Effector memory CD4-positive, alpha-beta T cell (primary cell): ENCODE data around the gene PPIC.

Source experiments
- DNase-seq, 3 donors: peaks; one replicate each; pipeline ENCODE4 v3.0.0-alpha.2; 2020
- H3K27ac ChIP-seq: 2 replicates; pipeline ENCODE4 v1.7.0; 2013; ENCODE audit warnings: mild to moderate bottlenecking, low read length, moderate library complexity; ENCODE audit not compliant: insufficient read depth, poor library complexity, severe bottlenecking
- H3K27me3 ChIP-seq: replicated peaks from 2 replicates; pipeline ENCODE4 v1.7.0; 2013; ENCODE audit warnings: mild to moderate bottlenecking, low read length; ENCODE audit not compliant: insufficient read depth, control insufficient read depth, poor library complexity, severe bottlenecking
- H3K36me3 ChIP-seq: 2 replicates; pipeline ENCODE4 v1.7.0; 2013; ENCODE audit warnings: mild to moderate bottlenecking, low read length, moderate library complexity; ENCODE audit not compliant: control insufficient read depth, insufficient read depth
- H3K4me1 ChIP-seq: 2 replicates; pipeline ENCODE4 v1.7.0; 2013; ENCODE audit warnings: low read length, mild to moderate bottlenecking; ENCODE audit not compliant: control insufficient read depth, insufficient read depth, poor library complexity, severe bottlenecking
- H3K4me3 ChIP-seq: 2 replicates; pipeline ENCODE4 v1.7.0; 2013; ENCODE audit warnings: low read length, low read depth, mild to moderate bottlenecking; ENCODE audit not compliant: insufficient read depth, poor library complexity, severe bottlenecking
- H3K9me3 ChIP-seq: 2 replicates; pipeline ENCODE4 v1.7.0; 2013; ENCODE audit warnings: mild to moderate bottlenecking, low read length, moderate library complexity; ENCODE audit not compliant: control insufficient read depth
- total RNA-seq, 3 donors: gene quantifications; one replicate each; lab custom pipeline; 2026; lab: John Stamatoyannopoulos, UW

The PPIC gene
- total RNA-seq = 0 reads per million in 3 donors

DNA sequence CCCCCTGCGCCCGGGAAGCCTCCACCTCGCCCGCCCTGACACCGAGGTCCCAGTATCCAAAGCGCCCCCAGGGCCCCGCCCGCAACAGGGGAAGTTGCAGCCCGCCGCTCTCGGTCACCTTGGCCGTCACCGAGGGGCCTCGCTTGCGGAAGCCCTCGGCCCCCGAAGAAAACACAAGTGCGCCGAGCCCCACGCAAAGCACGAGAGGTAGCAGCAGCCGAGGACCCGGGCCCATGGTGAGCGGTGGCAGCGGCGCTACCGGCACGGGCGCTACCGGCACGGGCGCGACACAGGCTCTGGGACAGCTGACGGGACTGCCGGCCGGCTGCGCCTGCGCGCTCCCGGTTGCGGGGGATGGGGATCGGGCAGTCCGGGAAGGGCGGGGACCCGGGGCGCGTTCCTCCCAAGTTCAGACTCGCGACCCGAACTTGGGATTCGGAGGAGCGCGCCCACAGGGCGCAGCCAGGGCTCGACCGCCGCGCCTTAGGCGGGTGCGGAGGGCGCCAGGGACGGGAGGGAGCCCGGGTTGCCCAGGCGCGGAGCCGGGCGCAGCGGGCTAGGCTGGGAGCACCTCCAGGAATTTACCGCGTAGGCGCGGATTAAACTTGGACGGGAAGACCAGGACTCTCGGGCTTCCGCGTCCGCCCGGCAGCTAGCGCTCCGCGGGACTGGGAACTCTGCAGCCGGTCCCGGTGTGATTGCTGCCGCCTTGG lies at the start of gene PPIC:
TSS of gene PPIC (minus strand) at position 335 of the 713 bp plus-strand sequence. CDS start at position 235, 100 bp downstream.
- H3K27ac ChIP-seq = no peak within 1 kb of the TSS
- H3K4me1 ChIP-seq = peaks cover 19% of the 10 kb centered on the region
- H3K4me3 ChIP-seq = peak within 1 kb of the TSS; percentile 42
- DNase-seq = no peak
- no peaks in the 10 kb centered on the region for H3K9me3 ChIP-seq
- H3K27me3 ChIP-seq = peaks cover 22% of the 10 kb centered on the region
- no peaks in the 10 kb centered on the region for H3K36me3 ChIP-seq

DNA sequence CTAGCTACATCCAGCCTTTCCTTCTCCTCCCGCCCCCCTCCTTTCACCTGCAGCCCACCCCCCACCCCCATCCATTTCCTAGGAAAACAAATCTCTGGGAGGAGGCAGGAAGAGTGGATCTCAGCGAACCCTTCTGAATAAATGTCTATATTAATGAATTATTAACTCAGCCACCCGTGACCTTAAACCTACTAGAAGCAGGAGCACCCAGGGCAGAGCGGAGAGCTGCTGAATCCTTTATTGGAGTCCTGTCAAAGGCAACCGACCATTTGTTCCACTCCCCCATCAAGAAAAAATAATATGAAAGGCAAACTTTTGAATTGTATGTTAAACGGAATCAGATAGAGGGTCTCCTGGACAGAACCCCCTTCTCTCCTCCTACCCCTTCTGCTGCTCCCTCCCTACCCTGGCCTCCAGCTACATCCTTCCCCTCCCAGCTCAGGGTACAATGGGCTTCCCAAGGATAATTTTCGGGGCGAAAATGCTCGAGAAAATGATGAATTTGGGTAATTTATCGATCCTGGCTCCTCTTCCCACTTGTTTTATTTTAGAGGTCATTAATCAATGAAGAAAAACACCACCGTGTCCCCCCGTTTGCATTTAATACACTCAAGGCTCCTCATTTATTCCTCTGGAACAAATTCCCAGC lies 49.2 kb upstream of the PPIC start:
- Histone ChIP-seq H3K4me1 (no peaks in the 10 kb centered on the region), H3K9me3 (no peaks in the 10 kb centered on the region), H3K27me3 (peaks cover 24% of the 10 kb centered on the region), H3K27ac (no peak overlapping the region), H3K4me3 (no peak overlapping the region), H3K36me3 (no peaks in the 10 kb centered on the region)
- DNase-seq = no peak

DNA sequence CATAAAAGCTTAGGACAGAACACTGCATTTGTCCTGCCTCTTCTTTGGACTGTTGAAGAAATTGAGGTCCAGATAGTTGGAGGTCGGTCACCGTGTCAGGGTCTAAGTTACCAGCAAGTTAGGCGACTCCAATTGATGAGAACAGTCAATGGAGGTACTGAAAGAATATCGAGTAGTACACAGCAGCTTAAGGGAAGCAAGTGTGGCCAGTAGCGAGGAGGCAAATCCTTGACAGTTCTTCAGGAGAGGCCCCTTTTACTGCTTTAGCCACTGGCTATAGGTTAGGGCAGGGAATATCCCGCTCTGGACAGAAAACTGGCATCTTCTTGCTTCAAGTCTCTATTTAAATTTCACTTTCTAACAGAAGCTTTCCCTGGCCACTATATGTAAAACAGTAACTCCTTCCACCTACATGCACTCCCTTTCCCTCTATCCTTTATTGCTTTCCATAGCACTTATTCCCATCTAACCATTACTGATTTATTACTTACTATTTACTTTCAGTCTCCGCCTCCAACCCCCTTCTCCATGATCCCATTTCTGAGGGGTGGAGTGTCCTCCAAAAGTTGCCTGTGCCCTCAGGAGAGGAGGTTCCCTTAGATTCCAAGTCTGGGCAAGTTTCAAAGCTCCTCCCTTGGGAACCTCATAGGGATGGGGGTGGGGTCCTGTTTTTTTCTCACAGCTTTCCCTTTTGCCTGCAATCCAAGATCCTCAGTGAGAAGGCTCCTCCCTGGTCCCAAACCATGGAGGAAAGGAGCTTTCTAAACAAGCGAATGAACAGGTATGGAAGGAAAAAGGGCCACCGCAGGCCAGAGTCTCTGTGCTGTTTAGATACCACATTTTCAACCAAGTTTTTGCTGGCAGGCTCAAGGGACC lies 48.4 kb upstream of the PPIC start:
- H3K4me3 ChIP-seq = no peak overlapping the region
- H3K9me3 ChIP-seq = no peaks in the 10 kb centered on the region
- peaks cover 23% of the 10 kb centered on the region for H3K27me3 ChIP-seq
- no peaks in the 10 kb centered on the region for H3K36me3 ChIP-seq
- no peak overlapping the region for H3K27ac ChIP-seq
- DNase-seq = no peak
- no peaks in the 10 kb centered on the region for H3K4me1 ChIP-seq

GRCh38 chr5:123083298-123083697 lies 46.8 kb upstream of the PPIC start:
- Histone ChIP-seq H3K4me3 (no peak overlapping the region), H3K36me3 (no peaks in the 10 kb centered on the region), H3K27me3 (peaks cover 21% of the 10 kb centered on the region), H3K4me1 (no peaks in the 10 kb centered on the region), H3K27ac (no peak overlapping the region), H3K9me3 (no peaks in the 10 kb centered on the region)
- no peak for DNase-seq

DNA sequence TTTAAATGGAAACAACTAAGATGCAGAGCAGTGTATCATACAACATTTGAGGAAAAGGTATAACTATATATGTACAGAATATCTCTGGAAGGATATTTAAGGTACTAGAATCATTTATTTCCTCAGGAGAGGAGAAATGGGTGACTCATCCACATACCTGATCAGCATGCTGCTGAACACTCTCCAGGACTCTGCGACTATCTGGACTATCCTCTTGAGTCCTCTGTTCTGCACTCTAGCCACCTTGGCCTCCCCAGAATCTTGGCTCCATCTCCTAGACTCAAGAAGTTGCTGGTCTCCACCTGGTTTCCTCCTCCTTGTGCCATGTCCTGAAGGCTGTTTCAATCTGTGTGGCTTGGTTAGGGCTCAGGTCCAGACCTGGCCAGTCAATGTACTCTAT lies 43.7 kb upstream of the PPIC start:
- Histone ChIP-seq H3K27ac (no peak overlapping the region), H3K9me3 (no peaks in the 10 kb centered on the region), H3K4me3 (no peak overlapping the region), H3K4me1 (no peaks in the 10 kb centered on the region), H3K27me3 (no peaks in the 10 kb centered on the region), H3K36me3 (no peaks in the 10 kb centered on the region)
- no peak for DNase-seq

GRCh38 chr5:123075521-123076163 lies 39.1 kb upstream of the PPIC start:
- Histone ChIP-seq H3K36me3 (no peaks in the 10 kb centered on the region), H3K27ac (no peak overlapping the region), H3K4me3 (no peak overlapping the region), H3K9me3 (no peaks in the 10 kb centered on the region), H3K4me1 (no peaks in the 10 kb centered on the region), H3K27me3 (no peaks in the 10 kb centered on the region)
- DNase-seq = no peak

DNA sequence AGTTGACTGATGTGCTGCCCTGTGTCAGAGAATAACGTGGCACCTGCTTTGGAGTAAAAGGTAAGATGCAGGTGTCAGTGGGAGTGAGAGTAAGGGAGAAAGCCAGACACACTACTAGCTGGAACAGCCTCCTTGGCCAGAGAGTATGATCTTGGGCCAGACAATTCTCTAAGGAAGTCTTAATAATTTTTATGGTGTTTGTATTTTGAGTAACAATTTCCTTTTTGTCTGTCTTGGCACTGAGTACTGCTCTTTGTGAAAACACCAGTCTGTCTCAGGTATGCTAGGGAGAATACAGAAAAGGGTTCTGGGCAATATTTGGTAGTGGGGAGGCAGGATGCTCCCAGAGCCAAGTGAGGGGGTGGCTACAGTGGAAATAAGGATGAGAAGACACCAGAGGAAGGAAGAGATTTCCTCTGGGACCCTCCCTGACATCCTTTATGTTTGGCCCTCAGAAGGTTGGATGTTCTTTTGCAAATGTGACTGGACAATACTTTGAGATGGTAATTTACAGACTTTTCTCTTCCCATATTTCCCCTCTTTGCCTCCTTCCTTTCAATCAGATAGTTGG lies 31.9 kb upstream of the PPIC start:
- no peak overlapping the region for H3K27ac ChIP-seq
- DNase-seq = no peak
- no peaks in the 10 kb centered on the region for H3K27me3 ChIP-seq
- no peak overlapping the region for H3K4me3 ChIP-seq
- H3K9me3 ChIP-seq = no peaks in the 10 kb centered on the region
- no peaks in the 10 kb centered on the region for H3K36me3 ChIP-seq
- no peaks in the 10 kb centered on the region for H3K4me1 ChIP-seq

- Histone ChIP-seq H3K4me3 (no peak overlapping the region), H3K9me3 (no peaks in the 10 kb centered on the region), H3K4me1 (no peaks in the 10 kb centered on the region), H3K27me3 (no peaks in the 10 kb centered on the region), H3K36me3 (no peaks in the 10 kb centered on the region), H3K27ac (no peak overlapping the region)
- DNase-seq = no peak
These were observed 29.5 kb upstream of the PPIC start for GRCh38 chr5:123066016-123066415.

DNA sequence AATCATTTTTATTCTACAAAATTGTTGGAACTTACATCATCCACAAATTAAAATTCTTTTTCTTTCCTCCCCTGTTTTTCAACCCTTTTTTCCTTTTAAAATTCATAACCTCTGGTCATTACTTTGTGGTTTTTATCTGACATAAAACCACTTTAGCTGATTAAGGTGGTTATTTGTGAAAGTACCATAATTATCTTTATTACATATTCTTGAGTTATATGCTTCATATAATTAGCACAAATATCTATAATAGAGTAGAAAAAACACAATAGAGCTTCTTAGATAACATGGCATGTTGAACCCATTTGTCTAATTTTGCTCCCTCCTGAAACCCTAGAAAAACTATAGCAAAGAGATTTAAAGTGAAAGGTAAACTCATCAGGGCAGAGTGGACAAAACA lies 22.9 kb upstream of the PPIC start:
- no peak overlapping the region for H3K27ac ChIP-seq
- no peak overlapping the region for H3K4me3 ChIP-seq
- H3K27me3 ChIP-seq = no peaks in the 10 kb centered on the region
- H3K36me3 ChIP-seq = no peaks in the 10 kb centered on the region
- no peaks in the 10 kb centered on the region for H3K4me1 ChIP-seq
- H3K9me3 ChIP-seq = no peaks in the 10 kb centered on the region
- DNase-seq = no peak
